Gastrocnemius medialis (tissue), 4 donors: Measurements from ENCODE around the gene LRRC51. TPM values are rescaled to one million over a fixed set of nuclear protein-coding genes. Genes with fewer than 3 reads are reported as not detected.

Source experiments
- ATAC-seq, 2 donors: fragments of 150-250 bp; one replicate each; pipeline ENCODE4 v1.9.1; 2016
- DNase-seq, 2 donors: peaks; one replicate each; pipeline ENCODE4 v3.0.0-alpha.2; 2019
- H3K27ac ChIP-seq, 4 donors: fragments of 200-600 bp; sonication (generic); 1 replicate in 1 of 4; 2 replicates in 3 of 4; pipeline ENCODE4 v1.5.1; 2016 to 2018; ENCODE audit warnings: mild to moderate bottlenecking in 2 of 4, moderate library complexity in 1 of 4
- H3K27me3 ChIP-seq, 3 donors: fragments of 200-600 bp; sonication (generic) in 2 of 3; 1 replicate in 1 of 3; 2 replicates in 2 of 3; pipeline versions ENCODE4 v1.5.1 to v1.6.0; 2016 to 2019; ENCODE audit warnings: mild to moderate bottlenecking in 1 of 3, moderate library complexity in 1 of 3
- H3K36me3 ChIP-seq, 2 donors: fragments of 200-600 bp; sonication (generic) in 1 of 2; one replicate each; pipeline ENCODE4 v1.5.1; 2017 to 2018
- H3K4me1 ChIP-seq, 2 donors: fragments of 200-600 bp; sonication (generic) in 1 of 2; one replicate each; pipeline ENCODE4 v1.5.1; 2016 to 2017; ENCODE audit warnings: mild to moderate bottlenecking in 2 of 2
- H3K4me3 ChIP-seq, 4 donors: fragments of 200-600 bp; sonication (generic) in 3 of 4; 1 replicate in 1 of 4; 2 replicates in 3 of 4; pipeline ENCODE4 v1.5.1; 2016 to 2019; ENCODE audit warnings: mild to moderate bottlenecking in 2 of 4
- H3K9me3 ChIP-seq, 3 donors: fragments of 200-600 bp; sonication (generic) in 2 of 3; 1 replicate in 1 of 3; 2 replicates in 2 of 3; pipeline ENCODE4 v1.5.1; 2016 to 2019
- POLR2A ChIP-seq, 2 donors: fragments of 450-650 bp; IDR thresholded peaks; one replicate each; pipeline ENCODE4 v1.6.1; 2017; ENCODE audit warnings: antibody characterized with exemption in 2 of 2, mild to moderate bottlenecking in 2 of 2, moderate library complexity in 2 of 2
- in situ Hi-C, 4 donors: fragments of 200-750 bp; cut with MboI; loops; one replicate each; pipeline versions ENCODE4 v1.15.0 to v1.8.0; 2017; ENCODE audit warnings: low sequenced_read_pairs in 4 of 4
- intact Hi-C: fragments of 100-400 bp; cut with DNase I; formaldehyde crosslinking; loops from one replicate; pipeline ENCODE4 v1.15.1; 2023; ENCODE audit warnings: low total_unique reads
- total RNA-seq, 4 donors: library from RNA; depleted of rRNA; stranded (reverse); fragments of >200 nt; gene quantifications; one replicate each; pipeline versions ENCODE4 v1.1.0 to v1.2.3, GENCODE V29; 2016
- TF ChIP-seq, protein P1 (sequence below), 5 experiments: fragments of 450-650 bp in 3 of 5; fragments of 200-600 bp in 2 of 5; sonication (generic) in 2 of 5; IDR thresholded peaks in 4 of 5; conservative IDR thresholded peaks in 1 of 5; 1 replicate in 4 of 5; 2 replicates in 1 of 5; pipeline ENCODE4 v1.5.1; 2016 to 2019; ENCODE audit warnings: antibody characterized with exemption in 5 of 5, mild to moderate bottlenecking in 3 of 5, moderate library complexity in 3 of 5

Gene LRRC51
- total RNA-seq, 4 donors from 2014 or later, result 3.6 to 9.5 (median 5.3) TPM

DNA sequence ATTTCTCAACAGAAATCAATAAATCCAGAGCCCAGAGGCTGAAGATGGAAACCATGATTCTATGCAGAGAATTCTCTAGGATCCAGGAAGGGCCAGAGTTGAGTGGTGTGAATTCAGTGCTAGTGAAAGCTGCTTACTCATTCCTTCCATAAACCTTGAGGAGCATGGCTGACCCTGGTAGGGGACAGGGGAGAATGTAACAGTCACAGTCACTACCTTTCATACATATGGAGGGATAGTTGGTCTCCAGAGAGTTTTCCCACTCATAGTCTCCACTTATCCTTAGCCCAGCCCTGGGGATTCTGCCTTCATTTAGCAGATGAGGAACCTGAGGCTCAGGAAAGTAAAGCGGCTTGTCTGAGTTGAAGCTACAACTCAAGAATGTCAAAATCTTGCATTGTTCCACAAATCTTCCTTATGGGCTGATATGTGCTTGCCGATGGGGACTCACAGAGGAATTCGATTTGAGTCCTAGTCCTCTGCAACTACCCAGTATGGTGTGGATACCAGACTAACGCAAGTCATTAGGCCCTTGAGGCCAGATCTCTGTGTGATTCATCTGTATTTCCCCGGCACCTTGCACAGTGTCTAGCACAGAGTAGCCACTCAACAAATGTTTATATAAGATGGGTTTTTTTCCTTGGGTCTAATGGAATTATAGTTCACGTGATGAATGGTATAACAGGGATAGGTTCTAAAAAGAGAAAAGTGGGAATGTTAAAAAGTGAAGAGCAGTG lies 35.5 kb downstream of the LRRC51 start:
- peaks cover 11 to 13% of the 10 kb centered on the region in 2 donors for H3K4me1 ChIP-seq
- no peak overlapping the region for H3K27ac ChIP-seq
- H3K36me3 ChIP-seq, result no peaks in the 10 kb centered on the region
- H3K27me3 ChIP-seq, result peaks cover 0 to 5% (median 0%) of the 10 kb centered on the region in 3 donors
- no peak for DNase-seq
- no peak overlapping the region for H3K4me3 ChIP-seq
- ATAC-seq, result no peak
- intact Hi-C loops (no loop called here), in situ Hi-C loops (no loop called here)
- H3K9me3 ChIP-seq, result no peaks in the 10 kb centered on the region
- no peak for TF ChIP-seq POLR2A (IDR thresholded peaks at IDR 0.05)
- TF ChIP-seq, protein P1, sequence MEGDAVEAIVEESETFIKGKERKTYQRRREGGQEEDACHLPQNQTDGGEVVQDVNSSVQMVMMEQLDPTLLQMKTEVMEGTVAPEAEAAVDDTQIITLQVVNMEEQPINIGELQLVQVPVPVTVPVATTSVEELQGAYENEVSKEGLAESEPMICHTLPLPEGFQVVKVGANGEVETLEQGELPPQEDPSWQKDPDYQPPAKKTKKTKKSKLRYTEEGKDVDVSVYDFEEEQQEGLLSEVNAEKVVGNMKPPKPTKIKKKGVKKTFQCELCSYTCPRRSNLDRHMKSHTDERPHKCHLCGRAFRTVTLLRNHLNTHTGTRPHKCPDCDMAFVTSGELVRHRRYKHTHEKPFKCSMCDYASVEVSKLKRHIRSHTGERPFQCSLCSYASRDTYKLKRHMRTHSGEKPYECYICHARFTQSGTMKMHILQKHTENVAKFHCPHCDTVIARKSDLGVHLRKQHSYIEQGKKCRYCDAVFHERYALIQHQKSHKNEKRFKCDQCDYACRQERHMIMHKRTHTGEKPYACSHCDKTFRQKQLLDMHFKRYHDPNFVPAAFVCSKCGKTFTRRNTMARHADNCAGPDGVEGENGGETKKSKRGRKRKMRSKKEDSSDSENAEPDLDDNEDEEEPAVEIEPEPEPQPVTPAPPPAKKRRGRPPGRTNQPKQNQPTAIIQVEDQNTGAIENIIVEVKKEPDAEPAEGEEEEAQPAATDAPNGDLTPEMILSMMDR (IDR thresholded peaks at IDR 0.05 in 4 of 5, conservative IDR thresholded peaks at IDR 0.05 in 1 of 5), result no peak

DNA sequence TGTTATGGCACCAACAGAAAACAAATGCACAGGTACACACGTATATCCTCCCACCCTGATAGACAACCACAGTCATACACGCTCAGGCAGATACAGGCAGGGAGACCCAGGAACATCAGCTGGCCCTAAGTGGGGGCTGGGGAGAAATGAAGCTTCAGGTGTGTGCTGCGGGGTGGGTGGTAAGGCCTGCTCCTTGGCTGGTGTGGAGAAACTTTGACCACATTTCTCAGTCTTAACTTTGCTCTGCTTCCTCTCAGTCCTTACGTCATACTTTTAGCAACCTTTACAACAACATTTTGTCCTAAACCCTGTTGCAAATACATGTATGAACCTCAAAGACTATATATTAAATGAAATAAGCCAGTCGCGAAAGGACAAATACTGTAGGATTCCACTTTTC lies 38.5 kb downstream of the LRRC51 start:
- Histone ChIP-seq H3K27ac (no peak overlapping the region), H3K4me3 (no peak overlapping the region), H3K9me3 (no peaks in the 10 kb centered on the region), H3K36me3 (no peaks in the 10 kb centered on the region), H3K27me3 (peaks cover 0 to 5% (median 0%) of the 10 kb centered on the region in 3 donors), H3K4me1 (no peaks in the 10 kb centered on the region)
- in situ Hi-C loops (no loop called here), intact Hi-C loops (no loop called here)
- DNase-seq (no peak), ATAC-seq (no peak)
- TF ChIP-seq, protein P1 (IDR thresholded peaks at IDR 0.05 in 4 of 5, conservative IDR thresholded peaks at IDR 0.05 in 1 of 5), result no peak
- no peak for TF ChIP-seq POLR2A (IDR thresholded peaks at IDR 0.05)

DNA sequence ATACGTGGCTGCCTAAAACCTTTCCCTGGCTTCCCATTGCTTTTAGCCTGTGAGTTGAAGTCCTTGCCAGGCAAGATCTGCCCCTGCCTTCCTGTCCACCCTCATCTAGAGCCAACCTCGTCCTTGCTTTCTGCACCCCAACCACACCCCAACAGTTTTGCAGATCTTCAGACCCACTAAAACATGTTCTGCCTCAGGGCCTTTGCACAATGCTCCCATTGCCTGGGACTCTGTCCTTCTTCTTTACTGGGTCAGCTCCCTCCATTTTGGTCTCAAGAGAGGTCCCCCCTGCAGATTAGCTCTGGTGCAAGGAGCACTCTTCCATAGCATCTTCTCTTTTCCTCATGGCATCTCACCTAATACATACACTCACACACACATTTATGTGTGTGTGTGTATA lies 40.3 kb downstream of the LRRC51 start:
- H3K36me3 ChIP-seq, result no peaks in the 10 kb centered on the region
- in situ Hi-C loops, result no loop called here
- intact Hi-C loops, result no loop called here
- no peak overlapping the region for H3K27ac ChIP-seq
- H3K4me3 ChIP-seq, result no peak overlapping the region
- TF ChIP-seq, protein P1 (IDR thresholded peaks at IDR 0.05 in 4 of 5, conservative IDR thresholded peaks at IDR 0.05 in 1 of 5), result no peak
- TF ChIP-seq POLR2A (IDR thresholded peaks at IDR 0.05), result no peak
- no peaks in the 10 kb centered on the region for H3K4me1 ChIP-seq
- ATAC-seq (no peak), DNase-seq (no peak)
- H3K9me3 ChIP-seq, result no peaks in the 10 kb centered on the region
- peaks cover 0 to 5% (median 0%) of the 10 kb centered on the region in 3 donors for H3K27me3 ChIP-seq

DNA sequence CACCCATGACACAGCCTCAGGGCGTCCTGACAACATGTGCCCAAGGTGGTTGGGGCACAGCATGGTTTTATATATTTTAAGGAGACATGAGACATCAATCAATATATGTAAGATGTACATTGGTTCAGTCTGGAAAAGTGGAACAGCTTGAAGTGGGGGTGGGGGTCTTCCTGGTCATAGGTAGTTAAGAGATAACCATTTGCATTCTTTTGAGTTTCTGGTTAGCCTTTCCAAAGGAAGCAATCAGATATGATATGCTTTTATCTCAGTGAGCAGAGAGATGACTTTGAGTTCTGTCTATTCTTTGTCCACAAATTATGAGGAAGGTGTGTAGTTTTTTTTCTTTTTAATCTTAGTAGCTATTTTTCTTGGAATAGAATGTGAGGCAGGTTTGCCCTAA lies 42.0 kb downstream of the LRRC51 start:
- TF ChIP-seq POLR2A (IDR thresholded peaks at IDR 0.05), result no peak
- TF ChIP-seq, protein P1 (IDR thresholded peaks at IDR 0.05 in 4 of 5, conservative IDR thresholded peaks at IDR 0.05 in 1 of 5), result no peak
- ATAC-seq, result no peak
- peaks cover 0 to 5% (median 0%) of the 10 kb centered on the region in 3 donors for H3K27me3 ChIP-seq
- H3K4me3 ChIP-seq, result no peak overlapping the region
- in situ Hi-C loops, result no loop called here
- H3K4me1 ChIP-seq, result no peaks in the 10 kb centered on the region
- intact Hi-C loops, result no loop called here
- no peak for DNase-seq
- no peaks in the 10 kb centered on the region for H3K9me3 ChIP-seq
- no peaks in the 10 kb centered on the region for H3K36me3 ChIP-seq
- no peak overlapping the region for H3K27ac ChIP-seq
